Middle frontal gyrus (tissue), 1 donor: Measurements from ENCODE around the gene NCK1.

Source experiments
- DNase-seq: peaks from one replicate; pipeline ENCODE4 v3.0.0-alpha.2; 2015; ENCODE audit warnings: low spot score; ENCODE audit errors: extremely low spot score

NCK1 gene

GRCh38 chr3:136861890-136862616 is at the start of gene NCK1:
Gene NCK1, plus strand, starts transcription at chr3:136862208. Its CDS starts 65,794 bp downstream, at chr3:136928002.
- DNase-seq = peak; percentile 94

- DNase-seq = no peak
Measured at GRCh38 chr3:136817448-136817847, 44.6 kb upstream of the NCK1 start.

GRCh38 chr3:136818191-136818768 is 43.7 kb upstream of the NCK1 start:
- no peak for DNase-seq

- no peak for DNase-seq
Measured at GRCh38 chr3:136818769-136819391, 43.1 kb upstream of the NCK1 start, which contains the start of gene SLC35G2. Gene SLC35G2, plus strand, starts transcription at chr3:136819126. Its CDS starts 35,335 bp downstream, at chr3:136854461.

- DNase-seq = no peak
Measured at GRCh38 chr3:136819392-136819730, 42.6 kb upstream of the NCK1 start.

GRCh38 chr3:136819731-136820679 is 42.0 kb upstream of the NCK1 start:
- DNase-seq = no peak

- DNase-seq = no peak
Measured at GRCh38 chr3:136831461-136831860, 30.5 kb upstream of the NCK1 start.

- no peak for DNase-seq
Measured at GRCh38 chr3:136835089-136835812, 26.8 kb upstream of the NCK1 start.

- no peak for DNase-seq
Measured at GRCh38 chr3:136835813-136836510, 26.0 kb upstream of the NCK1 start.

- no peak for DNase-seq
Measured at GRCh38 chr3:136836511-136837156, 25.4 kb upstream of the NCK1 start.

GRCh38 chr3:136838641-136839555 is 23.1 kb upstream of the NCK1 start:
- DNase-seq = no peak

GRCh38 chr3:136839556-136839931 is 22.5 kb upstream of the NCK1 start:
- no peak for DNase-seq

- DNase-seq = no peak
Measured at GRCh38 chr3:136840252-136840651, 21.8 kb upstream of the NCK1 start.

GRCh38 chr3:136842294-136842693 is 19.7 kb upstream of the NCK1 start:
- DNase-seq = no peak

GRCh38 chr3:136844724-136845123 is 17.3 kb upstream of the NCK1 start:
- DNase-seq = no peak

GRCh38 chr3:136852180-136852579 is 9.8 kb upstream of the NCK1 start:
- DNase-seq = no peak

- no peak for DNase-seq
Measured at GRCh38 chr3:136856665-136857064, 5.3 kb upstream of the NCK1 start.

- no peak for DNase-seq
Measured at GRCh38 chr3:136858381-136858780, 3.6 kb upstream of the NCK1 start.

- DNase-seq = no peak
Measured at GRCh38 chr3:136860541-136860940, 1.5 kb upstream of the NCK1 start.
